Esophagus squamous epithelium (tissue), 4 donors: Measurements from ENCODE around the gene CCNI.

Source experiments
- POLR2A ChIP-seq, 4 donors: fragments of 450-650 bp; IDR thresholded peaks; one replicate each; pipeline ENCODE4 v1.6.1; 2017; ENCODE audit warnings: antibody characterized with exemption in 4 of 4, mild to moderate bottlenecking in 4 of 4, moderate library complexity in 3 of 4
- TF ChIP-seq, protein P1 (sequence below), 6 experiments: fragments of 450-650 bp in 4 of 6; fragments of 200-600 bp in 2 of 6; sonication (generic) in 2 of 6; IDR thresholded peaks; one replicate each; pipeline ENCODE4 v1.5.1; 2016 to 2019; ENCODE audit warnings: antibody characterized with exemption in 6 of 6, mild to moderate bottlenecking in 4 of 6, moderate library complexity in 4 of 6

DNA sequence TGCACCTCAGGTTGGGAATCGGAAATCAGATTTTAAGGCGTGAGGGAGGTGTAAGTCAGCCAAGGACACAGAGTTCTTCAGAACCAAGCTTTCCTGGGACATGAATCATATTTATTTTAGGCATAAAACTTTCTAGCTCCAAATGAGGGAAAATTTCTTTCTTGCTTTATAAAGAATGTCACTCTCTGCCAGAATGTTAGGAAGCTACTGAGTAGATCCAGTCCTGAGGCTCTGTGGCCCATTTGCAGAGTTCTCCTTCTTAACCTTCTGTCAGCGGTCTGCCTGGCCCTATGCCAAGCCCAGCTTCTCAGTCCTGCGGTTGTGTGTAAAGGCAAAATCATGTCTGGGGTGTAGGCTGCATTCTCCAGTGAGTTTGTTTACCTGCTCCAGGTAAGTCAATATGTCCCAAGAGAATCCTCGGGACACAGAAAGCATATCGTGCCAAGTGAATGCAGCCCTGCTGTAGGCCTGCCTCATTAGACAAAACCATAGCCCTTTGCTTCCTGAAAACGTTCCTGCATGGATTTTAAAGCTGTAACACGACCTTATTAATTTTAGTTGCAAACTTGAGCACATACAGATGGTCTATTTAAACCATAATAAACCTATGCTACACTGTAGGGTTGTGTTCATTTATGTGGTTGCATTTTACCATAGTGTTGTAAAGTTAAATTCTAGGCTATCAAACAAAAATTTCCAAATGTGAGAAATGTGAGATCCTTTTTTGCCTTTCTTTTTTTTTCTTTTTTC lies 29.2 kb upstream of the CCNI start:
- TF ChIP-seq, protein P1, sequence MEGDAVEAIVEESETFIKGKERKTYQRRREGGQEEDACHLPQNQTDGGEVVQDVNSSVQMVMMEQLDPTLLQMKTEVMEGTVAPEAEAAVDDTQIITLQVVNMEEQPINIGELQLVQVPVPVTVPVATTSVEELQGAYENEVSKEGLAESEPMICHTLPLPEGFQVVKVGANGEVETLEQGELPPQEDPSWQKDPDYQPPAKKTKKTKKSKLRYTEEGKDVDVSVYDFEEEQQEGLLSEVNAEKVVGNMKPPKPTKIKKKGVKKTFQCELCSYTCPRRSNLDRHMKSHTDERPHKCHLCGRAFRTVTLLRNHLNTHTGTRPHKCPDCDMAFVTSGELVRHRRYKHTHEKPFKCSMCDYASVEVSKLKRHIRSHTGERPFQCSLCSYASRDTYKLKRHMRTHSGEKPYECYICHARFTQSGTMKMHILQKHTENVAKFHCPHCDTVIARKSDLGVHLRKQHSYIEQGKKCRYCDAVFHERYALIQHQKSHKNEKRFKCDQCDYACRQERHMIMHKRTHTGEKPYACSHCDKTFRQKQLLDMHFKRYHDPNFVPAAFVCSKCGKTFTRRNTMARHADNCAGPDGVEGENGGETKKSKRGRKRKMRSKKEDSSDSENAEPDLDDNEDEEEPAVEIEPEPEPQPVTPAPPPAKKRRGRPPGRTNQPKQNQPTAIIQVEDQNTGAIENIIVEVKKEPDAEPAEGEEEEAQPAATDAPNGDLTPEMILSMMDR (IDR thresholded peaks at IDR 0.05) = no peak
- TF ChIP-seq POLR2A (IDR thresholded peaks at IDR 0.05) = no peak
